ACHN (cell line): ENCODE results near the gene SLC41A3.

Source experiments
- DNase-seq: peaks from one replicate; pipeline ENCODE4 v3.0.0-alpha.2; 2015
- in situ Hi-C: cut with HindIII; loops from 2 replicates; pipeline ENCODE4 v1.10.0; 2017; ENCODE audit warnings: low sequenced_read_pairs, low pct_ligation_motif_present, low pct_unique_long_range_greater_than_20kb

Gene SLC41A3

DNA sequence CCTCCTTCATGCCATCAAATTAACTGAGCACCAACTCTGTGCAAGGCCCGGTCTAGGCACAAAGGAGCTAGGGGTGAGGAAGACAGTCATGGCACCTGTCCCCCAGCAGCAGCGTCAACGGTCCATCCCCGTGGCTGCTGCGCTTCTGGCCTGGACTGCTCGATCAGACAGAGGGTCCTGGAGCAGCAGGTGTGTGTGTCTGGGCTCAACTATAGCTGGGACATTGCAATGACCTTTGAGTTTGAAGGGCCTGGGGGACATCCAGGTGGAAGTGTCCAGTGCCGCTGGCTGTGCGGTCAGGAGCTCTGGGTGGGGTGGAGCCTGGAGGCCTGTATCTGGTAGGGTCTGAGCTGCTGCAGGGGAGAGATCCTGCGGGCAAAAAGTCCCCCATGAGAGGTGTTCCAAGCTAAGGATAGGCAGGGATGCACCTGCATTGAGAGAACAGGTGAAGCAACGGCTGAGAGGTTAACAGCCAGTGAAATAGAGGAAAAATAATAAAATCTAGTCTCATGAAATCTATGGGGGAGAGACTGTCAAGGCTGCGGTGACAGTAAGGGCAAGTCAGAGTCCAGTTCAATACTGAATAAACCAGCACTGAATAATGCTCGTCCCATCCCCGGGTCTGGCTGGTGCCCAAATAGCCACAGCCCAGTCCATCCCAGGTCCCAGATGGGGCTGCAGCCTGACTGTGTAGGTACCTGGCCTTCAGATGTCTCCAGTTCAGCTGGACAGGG, 25.4 kb upstream of the SLC41A3 start:
- in situ Hi-C loops, result no loop called here
- no peak for DNase-seq

DNA sequence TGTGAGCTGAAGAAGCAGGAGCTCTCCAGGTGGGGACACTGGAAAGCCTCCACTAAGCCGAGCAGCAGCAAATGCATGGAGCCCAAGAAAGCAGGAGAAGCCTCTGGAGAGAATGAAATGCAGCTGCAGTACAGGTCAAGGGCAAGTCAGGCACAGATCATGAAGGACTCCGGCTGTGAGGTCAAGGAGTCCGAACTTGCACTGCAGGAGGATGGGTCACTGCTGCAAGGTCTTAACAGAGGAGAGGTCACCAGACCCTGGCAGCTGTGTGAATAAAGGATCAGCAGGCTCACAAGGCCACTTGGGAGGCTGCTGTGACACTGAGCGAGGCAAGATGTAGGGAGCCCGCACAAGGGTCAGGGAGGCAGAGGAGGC, 24.7 kb upstream of the SLC41A3 start:
- no peak for DNase-seq
- in situ Hi-C loops, result no loop called here

DNA sequence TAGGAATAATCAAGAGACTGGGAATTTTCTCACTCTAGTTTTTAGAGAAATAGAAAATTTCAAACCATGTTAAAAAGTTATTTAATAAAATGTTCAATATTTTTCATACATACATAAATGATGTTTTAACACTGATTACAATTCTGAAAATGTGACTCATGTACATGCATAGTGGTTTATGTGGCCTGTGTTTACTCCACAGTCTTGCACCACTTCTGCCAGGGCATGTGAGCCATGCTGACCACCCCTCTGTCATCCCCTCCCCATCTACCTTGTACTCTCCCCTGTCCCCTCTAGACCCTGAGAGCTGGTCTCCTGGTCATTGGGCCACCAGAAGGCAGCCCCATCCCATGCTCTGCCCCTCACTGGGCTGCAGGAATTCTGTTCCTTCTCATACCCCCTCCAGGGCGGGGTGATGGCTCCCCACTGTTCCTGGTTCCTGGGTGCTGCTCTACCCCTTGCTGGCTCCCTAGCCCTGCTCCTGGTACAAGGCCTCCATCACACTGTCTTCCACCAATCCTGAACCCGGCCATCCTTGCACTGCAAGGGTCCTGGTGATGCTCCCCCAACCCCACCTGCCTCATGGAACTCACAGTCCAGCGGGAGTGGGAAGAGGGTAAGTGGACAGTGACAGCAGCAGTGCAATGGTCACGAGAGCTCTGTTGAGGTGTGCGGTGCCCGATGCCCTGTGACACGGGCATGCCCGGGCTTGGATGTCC, 24.2 kb upstream of the SLC41A3 start:
- DNase-seq, result no peak
- in situ Hi-C loops, result no loop called here

DNA sequence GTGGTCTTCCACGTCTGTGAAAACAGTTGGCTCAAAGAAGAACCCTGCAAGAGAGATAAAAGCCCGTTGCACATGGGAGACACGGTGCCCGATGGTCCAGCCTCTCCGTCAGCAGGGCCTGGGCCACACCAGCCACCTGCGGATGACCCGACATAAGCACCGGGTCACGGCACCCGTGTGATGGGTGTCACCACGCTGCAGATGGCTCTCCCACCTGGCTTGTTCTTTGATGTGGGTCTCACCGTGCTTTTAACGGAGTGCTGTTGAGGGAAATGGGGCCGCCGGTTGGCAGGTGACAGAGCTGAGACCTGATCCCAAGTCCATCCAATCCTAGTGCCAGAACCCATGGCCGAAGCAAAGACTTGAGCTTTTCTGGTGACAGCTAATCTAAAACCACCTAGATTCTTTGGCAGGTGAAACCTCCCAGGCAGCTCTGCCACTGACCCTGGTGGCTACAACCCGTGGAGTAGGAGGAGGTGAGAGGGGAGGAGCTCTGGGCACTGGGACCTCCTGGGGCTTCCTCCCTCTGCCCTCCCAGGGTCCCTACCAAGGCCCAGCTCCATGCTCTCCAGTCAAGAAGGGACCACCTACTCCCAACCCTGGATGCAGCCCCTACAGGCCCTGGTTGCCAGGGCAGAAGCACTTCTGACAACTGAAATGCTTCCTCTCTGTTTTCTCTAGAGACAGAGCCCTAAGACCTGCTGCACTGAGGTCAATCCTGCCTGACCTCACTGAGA, 23.4 kb upstream of the SLC41A3 start:
- in situ Hi-C loops, result no loop called here
- no peak for DNase-seq

DNA sequence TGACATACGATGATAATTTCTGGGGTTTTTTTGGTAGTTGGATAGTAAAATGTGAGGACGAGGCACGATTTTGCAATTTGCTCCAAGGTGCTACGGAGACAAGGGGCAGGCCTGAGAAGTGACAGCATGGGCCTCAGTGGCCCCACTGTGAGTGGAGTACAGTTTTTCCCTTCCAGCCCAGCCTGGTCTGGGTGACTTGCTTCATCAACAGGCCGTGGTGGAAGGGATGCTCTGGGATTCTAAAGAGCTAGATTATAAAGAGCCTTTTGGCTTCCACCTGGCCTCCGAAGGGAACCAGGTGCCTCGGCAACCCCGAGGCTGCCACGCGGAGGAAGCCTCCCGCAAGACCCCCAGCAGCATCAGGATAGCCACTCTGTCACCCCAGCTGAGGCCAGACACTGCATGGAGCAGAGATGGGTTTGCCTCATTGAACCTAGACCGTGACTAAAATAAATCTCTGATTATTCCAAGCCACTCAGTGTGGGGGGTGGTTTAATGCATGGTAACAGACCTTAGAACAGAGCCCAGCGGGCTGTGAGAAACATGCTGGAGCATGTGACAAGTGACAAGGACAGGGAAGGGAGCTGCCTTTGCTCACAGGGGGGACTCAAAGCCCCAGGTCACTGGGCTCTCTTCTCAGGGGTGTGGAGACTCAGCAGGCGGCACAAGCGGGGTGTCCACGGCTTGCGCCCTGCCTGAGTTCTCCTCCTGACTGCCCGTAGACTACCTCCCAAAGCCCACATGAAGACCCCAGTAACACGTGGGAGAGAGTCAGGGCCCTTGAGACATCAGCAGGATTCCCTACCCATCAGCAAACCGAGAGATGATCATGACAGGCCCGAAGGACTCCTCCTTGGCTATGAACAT, 22.6 kb upstream of the SLC41A3 start:
- in situ Hi-C loops, result no loop called here
- no peak for DNase-seq

DNA sequence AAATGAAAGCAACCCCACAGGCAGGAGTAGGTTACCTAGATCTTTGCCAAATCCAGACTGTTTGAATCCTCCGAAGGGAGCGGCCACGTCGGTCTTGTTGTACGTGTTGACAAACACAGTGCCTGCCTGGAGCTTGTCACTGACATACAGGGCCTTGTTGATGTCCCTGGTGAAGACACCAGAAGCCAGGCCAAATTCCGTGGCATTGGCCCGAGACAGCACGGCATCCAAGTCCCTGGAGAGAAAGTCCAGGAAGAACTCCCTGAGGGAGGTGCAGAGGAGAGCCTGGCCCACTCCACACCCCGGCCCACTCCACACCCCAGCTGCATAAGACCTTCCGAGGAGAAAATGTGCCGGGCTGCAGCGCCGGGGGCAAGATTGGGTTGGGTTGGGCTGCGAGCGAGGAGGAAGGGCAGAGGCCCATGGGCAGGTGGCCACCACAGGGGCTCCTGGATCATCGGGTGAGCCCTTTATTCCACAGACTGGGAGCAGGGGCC, 21.8 kb upstream of the SLC41A3 start:
- DNase-seq, result no peak
- in situ Hi-C loops, result no loop called here

DNA sequence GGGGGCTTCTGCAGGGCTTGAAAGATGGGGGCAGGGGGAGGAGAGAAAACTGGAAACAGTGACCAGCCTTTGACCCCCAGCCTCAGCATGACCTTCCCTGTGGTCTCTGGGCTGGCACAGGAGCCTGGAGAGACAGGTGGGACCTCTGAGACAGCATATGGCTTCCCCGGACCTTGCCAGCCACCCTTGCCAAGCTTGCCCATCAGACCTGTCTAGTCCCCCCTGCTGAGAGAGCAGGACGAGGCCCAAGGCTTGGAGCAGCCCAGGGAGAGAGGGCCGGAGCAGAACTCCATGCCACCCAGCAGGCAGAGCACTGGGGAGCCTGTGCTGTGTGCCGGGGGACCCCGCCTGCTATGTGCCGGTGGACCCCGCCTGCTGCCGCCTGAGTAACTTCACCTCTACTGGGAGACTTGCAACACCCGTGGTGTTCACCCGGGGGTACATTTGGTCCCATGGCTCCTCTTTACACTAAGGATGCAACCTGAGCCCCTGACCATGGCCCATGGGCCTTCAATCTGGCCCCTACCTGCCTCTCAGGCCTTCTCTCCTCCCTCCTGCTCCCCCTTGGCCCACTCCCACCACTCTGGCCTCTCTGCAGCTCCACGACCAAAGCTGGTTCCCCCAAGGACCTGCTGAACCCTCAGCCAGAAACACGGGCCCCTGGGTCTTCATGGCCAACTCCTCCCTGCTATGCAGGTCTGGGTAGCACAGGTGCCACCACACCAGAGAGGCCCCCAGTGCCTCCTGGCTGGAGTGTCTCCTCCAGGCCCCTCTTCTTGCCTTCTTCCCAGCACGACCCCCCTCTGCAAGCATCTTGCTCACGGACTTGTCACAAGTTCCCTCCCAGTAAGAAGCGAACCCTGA, 21.1 kb upstream of the SLC41A3 start:
- DNase-seq, result no peak
- in situ Hi-C loops, result no loop called here

DNA sequence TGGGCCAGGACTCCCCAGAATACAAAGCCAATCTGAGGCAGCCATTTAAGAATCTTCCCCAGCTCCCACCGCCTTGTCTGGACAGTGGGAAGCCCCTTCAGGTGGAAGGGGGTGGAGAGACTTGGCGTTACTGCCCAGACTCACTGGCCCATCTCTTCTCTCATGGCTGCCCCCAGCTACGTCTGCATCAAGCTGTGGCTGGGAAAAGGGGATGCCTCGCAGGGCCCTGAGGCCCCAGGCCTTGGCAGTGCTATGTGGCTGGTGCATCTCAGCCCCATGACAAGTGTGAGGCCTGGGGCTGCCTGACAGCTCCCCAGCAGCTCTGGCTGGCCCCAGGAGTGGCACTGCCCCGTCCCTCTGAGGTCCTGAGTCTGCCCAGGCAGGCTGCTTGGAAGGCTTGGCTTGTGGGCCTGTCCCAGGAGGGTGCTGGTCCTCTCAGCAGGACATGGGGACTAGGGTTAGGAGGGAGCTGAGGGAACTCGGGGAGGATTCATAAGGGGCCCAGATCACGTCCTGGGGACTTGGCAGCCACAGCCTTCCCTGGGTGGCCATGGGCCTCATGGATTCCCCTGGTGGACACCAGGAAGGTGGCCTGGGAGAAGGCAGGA, 20.2 kb upstream of the SLC41A3 start:
- in situ Hi-C loops, result no loop called here
- no peak for DNase-seq

DNA sequence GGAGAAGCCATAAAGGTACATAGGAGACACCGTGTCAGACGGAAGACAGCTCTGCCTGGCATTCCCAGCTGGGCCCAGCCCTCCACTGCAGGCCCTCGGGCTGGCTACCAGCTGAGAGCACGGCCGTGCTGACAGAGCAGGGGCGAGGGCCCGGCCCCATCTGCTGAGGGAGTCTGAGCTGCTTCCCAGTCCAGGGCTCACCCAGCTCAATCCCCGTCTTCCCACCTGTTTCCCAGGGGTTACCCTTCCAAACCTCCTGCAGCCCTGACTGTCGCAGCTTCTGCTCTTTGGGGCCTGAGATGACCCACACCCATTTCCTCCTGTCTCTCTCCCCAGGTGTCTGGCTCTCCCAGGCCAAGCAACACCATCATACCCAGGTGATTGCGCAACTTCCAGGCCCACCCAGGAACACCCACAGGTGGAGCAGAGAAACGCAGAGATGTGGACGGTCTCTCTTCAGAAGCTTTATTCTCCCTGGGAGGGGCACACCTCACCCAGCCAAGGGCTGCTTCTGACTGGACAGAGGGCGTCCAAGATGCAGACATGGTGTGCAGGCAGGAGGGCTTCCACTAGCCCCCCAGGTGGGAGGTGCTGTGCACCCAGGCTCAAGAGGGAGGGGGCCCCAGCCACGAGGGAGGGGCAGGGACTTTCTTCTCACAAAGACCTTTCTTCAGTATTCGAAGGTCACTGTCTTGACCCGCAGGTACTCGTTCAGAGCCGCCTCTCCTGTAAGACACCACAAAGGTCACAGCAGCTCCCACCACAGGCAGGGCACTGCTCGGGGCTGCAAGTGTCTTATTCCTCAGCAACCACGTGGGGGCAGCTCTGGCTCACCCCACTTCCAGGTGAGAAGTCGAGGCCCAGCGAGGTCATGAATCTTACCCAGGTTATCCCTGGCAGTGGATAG, 19.4 kb upstream of the SLC41A3 start:
- in situ Hi-C loops, result no loop called here
- DNase-seq, result no peak

DNA sequence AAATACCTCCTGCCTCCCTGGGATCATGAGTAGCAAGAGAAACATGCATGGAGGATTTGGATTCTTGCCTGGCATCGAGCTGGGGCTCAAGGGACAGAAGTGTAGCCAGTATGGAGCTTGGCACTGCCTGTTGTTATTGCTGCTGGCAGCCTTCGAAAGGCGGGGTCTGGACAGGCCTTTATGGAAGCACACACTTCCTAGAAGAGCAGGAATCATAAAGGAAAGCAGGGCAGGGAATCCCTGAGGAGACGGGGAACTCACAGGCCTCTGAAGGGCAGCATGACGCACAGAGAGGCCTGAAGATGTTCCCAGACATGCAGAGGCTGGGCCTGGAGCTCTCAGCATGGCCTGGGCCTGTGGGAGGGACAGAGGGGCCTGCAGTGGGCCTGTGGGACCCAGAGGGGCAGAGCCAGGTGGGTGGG, 18.6 kb upstream of the SLC41A3 start:
- in situ Hi-C loops, result no loop called here
- DNase-seq, result no peak

DNA sequence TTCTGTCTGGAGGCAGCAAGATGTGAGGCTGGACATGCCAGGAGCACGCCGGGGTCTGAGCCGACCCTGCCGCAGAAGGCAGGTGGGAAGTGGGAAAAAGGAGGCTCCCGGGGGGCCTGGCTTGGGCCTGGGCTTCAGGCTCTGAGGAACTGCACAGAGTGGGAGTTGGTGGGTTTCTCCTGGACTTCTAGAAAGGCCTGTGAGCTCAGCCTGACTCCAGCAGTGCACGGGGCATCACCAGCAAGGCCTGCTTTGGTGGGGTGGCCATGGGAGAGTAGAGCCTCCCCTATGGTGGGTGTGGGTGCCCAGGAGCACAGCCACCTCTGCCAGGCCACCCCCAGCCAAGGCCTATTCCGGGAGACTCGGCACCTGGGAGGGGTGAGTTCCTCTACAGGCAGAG, 18.1 kb upstream of the SLC41A3 start:
- DNase-seq, result no peak
- in situ Hi-C loops, result no loop called here

DNA sequence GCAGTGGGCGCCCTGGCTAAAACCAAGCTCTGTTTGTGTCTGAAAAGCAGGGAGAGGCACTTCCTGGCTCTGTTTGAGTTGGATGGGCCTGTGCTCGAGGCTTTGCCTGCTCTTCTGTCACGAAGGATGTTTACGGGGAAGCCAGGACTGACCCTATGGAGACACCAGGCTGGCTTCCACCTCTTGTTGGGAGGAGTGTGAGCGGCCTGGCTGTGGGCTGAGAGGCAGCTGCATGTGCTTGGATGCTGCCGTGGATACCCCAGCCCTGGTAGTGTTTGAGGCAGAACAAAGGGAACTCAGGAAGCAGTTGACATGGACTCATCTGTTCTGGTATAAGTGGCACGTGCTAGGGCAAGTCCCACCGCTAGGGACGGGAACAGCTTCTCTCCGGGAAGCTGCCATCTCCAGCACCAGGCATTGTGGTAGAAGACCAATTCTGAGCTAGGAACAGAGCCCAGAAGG, 17.6 kb upstream of the SLC41A3 start:
- in situ Hi-C loops, result no loop called here
- no peak for DNase-seq

DNA sequence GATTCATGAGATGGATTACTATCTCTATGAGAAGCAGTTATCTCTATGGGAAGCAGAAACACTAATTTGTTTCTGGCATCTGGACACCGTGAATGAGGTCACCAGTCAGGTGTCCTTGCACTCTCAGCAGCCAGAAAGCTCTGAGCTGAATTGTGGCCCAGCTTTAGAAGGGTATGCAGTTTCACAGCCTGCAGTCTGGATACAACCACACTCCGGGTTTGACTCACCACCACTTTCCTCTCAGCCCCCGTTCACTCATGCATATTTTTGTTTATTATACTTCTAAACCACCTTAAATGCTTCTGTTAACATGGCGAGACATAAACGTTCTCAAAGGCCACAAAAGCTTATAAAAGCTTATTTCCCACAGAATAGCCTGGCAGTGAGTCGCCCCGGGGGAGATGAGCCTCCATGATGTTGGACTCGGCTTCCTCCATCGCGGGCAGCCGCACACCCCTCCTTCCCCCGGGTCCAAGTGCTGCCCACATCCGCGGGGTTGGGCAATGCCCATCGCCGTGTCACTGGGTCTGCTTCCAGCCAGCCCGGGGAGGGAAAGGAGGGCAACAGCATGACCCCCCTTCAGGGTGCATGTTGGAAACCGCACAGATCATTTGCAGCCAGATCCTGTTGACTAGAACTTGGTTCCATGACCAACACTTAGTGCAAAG, 16.8 kb upstream of the SLC41A3 start:
- DNase-seq, result no peak
- in situ Hi-C loops, result no loop called here

DNA sequence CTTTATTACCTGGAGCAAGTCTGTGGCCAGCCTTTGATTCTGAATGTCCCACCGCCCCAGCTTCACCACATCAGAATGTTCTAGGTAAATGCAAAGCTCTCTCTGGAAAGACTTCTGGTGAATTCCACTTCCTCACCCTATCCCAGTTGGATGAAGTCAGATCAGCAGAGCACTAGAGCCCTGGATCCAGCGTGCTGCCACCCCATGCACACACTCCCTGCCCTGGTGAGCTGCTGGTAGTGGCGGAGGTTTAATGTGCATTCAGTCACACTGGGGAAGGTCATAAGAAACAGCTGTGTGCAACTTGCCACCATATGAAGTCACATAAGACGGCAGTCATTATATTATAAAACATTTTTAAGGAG, 16.3 kb upstream of the SLC41A3 start:
- DNase-seq, result no peak
- in situ Hi-C loops, result no loop called here

DNA sequence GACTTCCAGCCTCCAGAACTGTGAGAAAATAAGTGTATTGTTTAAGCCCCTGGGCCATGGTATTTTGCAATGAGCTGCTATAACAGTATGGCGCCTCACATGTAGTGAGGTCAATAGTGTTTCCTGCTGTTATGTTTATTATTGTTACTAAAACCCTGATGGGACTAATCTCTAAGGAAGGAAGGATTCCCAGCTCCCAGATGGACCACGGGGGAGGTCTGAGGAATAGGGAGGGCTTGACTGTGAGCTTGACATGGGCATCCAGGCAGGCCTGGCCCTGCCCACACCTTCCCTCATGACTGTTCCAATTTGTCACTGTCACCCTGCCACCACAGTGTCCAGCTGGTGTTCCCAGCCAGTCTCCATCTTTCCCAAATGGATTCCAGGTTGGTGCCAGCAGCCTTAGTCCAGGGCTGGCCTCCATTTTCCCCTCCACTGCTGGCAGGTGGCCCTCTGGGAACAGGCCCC, 14.5 kb upstream of the SLC41A3 start:
- in situ Hi-C loops, result no loop called here
- DNase-seq, result no peak

DNA sequence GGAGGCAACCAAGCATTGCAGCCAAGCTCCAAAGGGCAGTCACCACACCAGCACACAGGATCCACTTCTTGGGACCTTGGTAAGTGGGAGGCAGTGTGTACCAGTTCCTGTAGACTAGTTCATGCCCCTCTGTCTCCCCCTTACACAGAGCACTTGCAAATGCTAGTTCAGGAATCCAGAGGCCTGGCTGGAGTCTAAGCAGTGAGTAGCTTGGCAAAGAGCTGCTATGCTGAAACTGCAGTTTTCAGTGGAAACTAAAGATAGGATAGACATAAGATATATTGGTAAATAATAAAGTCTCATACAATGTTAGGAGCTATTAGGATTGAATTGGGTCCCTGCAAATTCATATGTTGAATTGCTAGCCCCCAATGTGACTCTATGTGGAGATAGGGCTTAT, 13.9 kb upstream of the SLC41A3 start:
- no peak for DNase-seq
- in situ Hi-C loops, result no loop called here
